Sigmoid colon (tissue), 7 donors: ENCODE data around the gene MARS1. TPM values are rescaled to one million over a fixed set of nuclear protein-coding genes. Genes with fewer than 3 reads are reported as not detected.

Experiments
- DNase-seq: peaks from one replicate; pipeline ENCODE4 v3.0.0-alpha.2; 2019
- H3K27ac ChIP-seq, 4 donors: fragments of 200-600 bp; sonication (generic); one replicate each; pipeline ENCODE4 v1.5.1; 2016 to 2019; ENCODE audit warnings: mild to moderate bottlenecking in 1 of 4
- H3K27me3 ChIP-seq, 3 donors: fragments of 200-600 bp; sonication (generic); one replicate each; pipeline ENCODE4 v1.5.1; 2019; ENCODE audit warnings: mild to moderate bottlenecking in 1 of 3
- H3K36me3 ChIP-seq, 4 donors: fragments of 200-600 bp; sonication (generic); one replicate each; pipeline ENCODE4 v1.5.1; 2016 to 2019
- H3K4me1 ChIP-seq, 4 donors: fragments of 200-600 bp; sonication (generic); one replicate each; pipeline ENCODE4 v1.5.1; 2017 to 2019
- H3K4me3 ChIP-seq, 4 donors: fragments of 200-600 bp; sonication (generic); one replicate each; pipeline ENCODE4 v1.5.1; 2017 to 2019; ENCODE audit warnings: mild to moderate bottlenecking in 2 of 4, moderate library complexity in 1 of 4
- H3K9me3 ChIP-seq, 4 donors: fragments of 200-600 bp in 3 of 4; sonication (generic) in 3 of 4; one replicate each; pipeline versions ENCODE4 v1.5.1 to v1.6.1; 2013 to 2019
- CTCF ChIP-seq, 4 experiments: fragments of 450-650 bp in 3 of 4; fragments of 200-600 bp in 1 of 4; IDR thresholded peaks; one replicate each; pipeline ENCODE4 v1.5.1; 2016 to 2019; ENCODE audit warnings: antibody characterized with exemption in 4 of 4, mild to moderate bottlenecking in 3 of 4, moderate library complexity in 2 of 4
- EP300 ChIP-seq, 4 donors: sonication (generic); formaldehyde crosslinking; IDR thresholded peaks; one replicate each; pipeline ENCODE4 v1.6.1; 2017; ENCODE audit warnings: antibody characterized with exemption in 4 of 4
- POLR2A ChIP-seq, 2 donors: fragments of 450-650 bp; IDR thresholded peaks; one replicate each; pipeline ENCODE4 v1.6.1; 2016; ENCODE audit warnings: antibody characterized with exemption in 2 of 2, mild to moderate bottlenecking in 2 of 2, moderate library complexity in 2 of 2
- POLR2AphosphoS5 ChIP-seq, 4 donors: sonication (generic); formaldehyde crosslinking; IDR thresholded peaks; one replicate each; pipeline ENCODE4 v1.6.1; 2017; ENCODE audit warnings: antibody characterized with exemption in 4 of 4
- WGBS, 2 donors: extraction: QIAGEN DNeasy Blood & Tissue Kit; methylation state at CpG; one replicate each; pipeline ENCODE4 v1.1.7; 2013; 5-methylcytosine and 5-hydroxymethylcytosine counted together
- intact Hi-C: fragments of 100-400 bp; cut with DNase I; formaldehyde crosslinking; loops from one replicate; pipeline ENCODE4 v1.15.1; 2023
- polyA plus RNA-seq, 3 donors: library from polyadenylated mRNA; stranded (reverse); fragments of 200-250 nt; gene quantifications; one replicate each; pipeline ENCODE4 v1.2.3, GENCODE V29; 2013
- total RNA-seq, 4 donors: library from RNA; depleted of rRNA; stranded (reverse); fragments of >200 nt; gene quantifications; one replicate each; pipeline ENCODE4 v1.1.0, GENCODE V29; 2016
- donor health status: healthy with polysubstance abuse.
- donor health status: Bipolar disorder and iron deficiency.
- donor health status: healthy.

Gene MARS1
- total and polyA plus RNA-seq, 7 donors: 22.9 to 86.2 (median 51.5) TPM

- no peak overlapping the region for H3K4me3 ChIP-seq
- DNase-seq: no peak
- H3K4me1 ChIP-seq: no peaks in the 10 kb centered on the region
- no peaks in the 10 kb centered on the region for H3K36me3 ChIP-seq
- WGBS, 2 donors: 82 to 88% methylated on average over 5 of the region's 5 CpGs
- TF ChIP-seq EP300 (IDR thresholded peaks at IDR 0.05): no peak
- no peak for TF ChIP-seq POLR2AphosphoS5 (IDR thresholded peaks at IDR 0.05)
- TF ChIP-seq POLR2A (IDR thresholded peaks at IDR 0.05): no peak
- no peak for TF ChIP-seq CTCF (IDR thresholded peaks at IDR 0.05)
- H3K9me3 ChIP-seq: no peaks in the 10 kb centered on the region
- H3K27ac ChIP-seq: no peak overlapping the region
- intact Hi-C loops: no loop called here
- H3K27me3 ChIP-seq: no peaks in the 10 kb centered on the region
Measured at GRCh38 chr12:57444744-57445143, 43.1 kb upstream of the MARS1 start.

GRCh38 chr12:57446292-57446960, 41.4 kb upstream of the MARS1 start:
- no peak overlapping the region for H3K4me3 ChIP-seq
- peaks cover 0 to 4% (median 0%) of the 10 kb centered on the region in 4 donors for H3K4me1 ChIP-seq
- no peaks in the 10 kb centered on the region for H3K9me3 ChIP-seq
- no peaks in the 10 kb centered on the region for H3K36me3 ChIP-seq
- no peaks in the 10 kb centered on the region for H3K27me3 ChIP-seq
- no peak overlapping the region for H3K27ac ChIP-seq
- TF ChIP-seq POLR2AphosphoS5 (IDR thresholded peaks at IDR 0.05): no peak
- TF ChIP-seq CTCF (IDR thresholded peaks at IDR 0.05): no peak
- no peak for TF ChIP-seq POLR2A (IDR thresholded peaks at IDR 0.05)
- TF ChIP-seq EP300 (IDR thresholded peaks at IDR 0.05): no peak
- WGBS, 2 donors: 95 to 97% methylated on average over 6 of the region's 6 CpGs
- DNase-seq: no peak
- intact Hi-C loops: no loop called here

GRCh38 chr12:57448669-57449068, 39.2 kb upstream of the MARS1 start:
- Histone ChIP-seq H3K4me3 (no peak overlapping the region), H3K9me3 (no peaks in the 10 kb centered on the region), H3K4me1 (peaks cover 0 to 21% (median 10%) of the 10 kb centered on the region in 4 donors), H3K27me3 (no peaks in the 10 kb centered on the region), H3K36me3 (no peaks in the 10 kb centered on the region), H3K27ac (no peak overlapping the region)
- TF ChIP-seq CTCF (IDR thresholded peaks at IDR 0.05) (no peak), EP300 (IDR thresholded peaks at IDR 0.05) (no peak), POLR2AphosphoS5 (IDR thresholded peaks at IDR 0.05) (no peak), POLR2A (IDR thresholded peaks at IDR 0.05) (no peak)
- DNase-seq: no peak
- 86 to 92% methylated on average over 2 of the region's 2 CpGs for WGBS, 2 donors
- intact Hi-C loops: no loop called here

- TF ChIP-seq POLR2AphosphoS5 (IDR thresholded peaks at IDR 0.05): no peak
- no peak for TF ChIP-seq CTCF (IDR thresholded peaks at IDR 0.05)
- TF ChIP-seq EP300 (IDR thresholded peaks at IDR 0.05): no peak
- TF ChIP-seq POLR2A (IDR thresholded peaks at IDR 0.05): no peak
- Histone ChIP-seq H3K27me3 (no peaks in the 10 kb centered on the region), H3K4me3 (no peak overlapping the region), H3K4me1 (peaks cover 0 to 21% (median 10%) of the 10 kb centered on the region in 4 donors), H3K27ac (no peak overlapping the region), H3K9me3 (no peaks in the 10 kb centered on the region), H3K36me3 (no peaks in the 10 kb centered on the region)
- WGBS, 2 donors: 97 to 98% methylated on average over 7 of the region's 7 CpGs
- intact Hi-C loops: no loop called here
- no peak for DNase-seq
Measured at GRCh38 chr12:57449375-57449774, 38.5 kb upstream of the MARS1 start.

GRCh38 chr12:57450057-57450456, 37.8 kb upstream of the MARS1 start:
- H3K27me3 ChIP-seq: no peaks in the 10 kb centered on the region
- no peak overlapping the region for H3K4me3 ChIP-seq
- H3K4me1 ChIP-seq: peaks cover 0 to 21% (median 10%) of the 10 kb centered on the region in 4 donors
- TF ChIP-seq CTCF (IDR thresholded peaks at IDR 0.05) (no peak), POLR2A (IDR thresholded peaks at IDR 0.05) (no peak), EP300 (IDR thresholded peaks at IDR 0.05) (no peak)
- no peaks in the 10 kb centered on the region for H3K36me3 ChIP-seq
- H3K9me3 ChIP-seq: no peaks in the 10 kb centered on the region
- intact Hi-C loops: no loop called here
- no peak for DNase-seq
- H3K27ac ChIP-seq: no peak overlapping the region
- WGBS, 2 donors: 78 to 97% methylated on average over 3 of the region's 3 CpGs
